ENCODE measurements around the gene NR2F1-AS1. TPM values are rescaled to one million over a fixed set of nuclear protein-coding genes. Genes with fewer than 3 reads are reported as not detected.

The NR2F1-AS1 gene
- under 0.01 and 1.2 TPM in 2 replicates for total RNA-seq

GRCh38 chr5:93580927-93581445, at the start of gene NR2F1-AS1:
Gene NR2F1-AS1 (minus strand): TSS chr5:93581219.

GRCh38 chr5:93582677-93583438, 1.8 kb upstream of the NR2F1-AS1 start, which contains the start of gene NR2F1:
Gene NR2F1 (plus strand): TSS chr5:93583222. CDS start chr5:93585024, 1,802 bp downstream.

Other genes with a start within 250 kb of the NR2F1-AS1 start
- under 0.01 and 0.21 TPM in 2 replicates for gene NR2F1, start 2.0 kb upstream of the NR2F1-AS1 start, total RNA-seq
- gene POU5F2, start 160.4 kb upstream of the NR2F1-AS1 start, total RNA-seq = under 0.01 and 0.43 TPM in 2 replicates

All from tracheal epithelial cell (primary cell).